Trophoblast cell (in vitro differentiated cells and primary cell): Measurements from ENCODE around the gene PNKP.

Source experiments
- DNase-seq, 2 donors: peaks; one replicate each; pipeline ENCODE4 v3.0.0-alpha.2; 2016
- H2AFZ ChIP-seq: 2 replicates; pipeline ENCODE4 v1.6.1; 2013; ENCODE audit warnings: low read length, moderate library complexity, mild to moderate bottlenecking; ENCODE audit not compliant: insufficient read depth, poor library complexity
- H2AK5ac ChIP-seq: 2 replicates; pipeline ENCODE4 v1.6.1; 2013; ENCODE audit warnings: mild to moderate bottlenecking, low read length
- H2BK120ac ChIP-seq: 2 replicates; pipeline ENCODE4 v1.6.1; 2013; ENCODE audit warnings: low read length, mild to moderate bottlenecking, moderate library complexity; ENCODE audit not compliant: insufficient read depth, poor library complexity
- H2BK12ac ChIP-seq: 2 replicates; pipeline ENCODE4 v1.6.1; 2013; ENCODE audit warnings: mild to moderate bottlenecking, low read length, moderate library complexity
- H2BK5ac ChIP-seq: 2 replicates; pipeline ENCODE4 v1.6.1; 2013; ENCODE audit warnings: low read length, low read depth, moderate library complexity, mild to moderate bottlenecking; ENCODE audit not compliant: poor library complexity
- H3K14ac ChIP-seq: 2 replicates; pipeline ENCODE4 v1.6.1; 2013; ENCODE audit warnings: mild to moderate bottlenecking, low read length
- H3K18ac ChIP-seq: 2 replicates; pipeline ENCODE4 v1.6.1; 2013; ENCODE audit warnings: mild to moderate bottlenecking, low read length
- H3K23ac ChIP-seq: 2 replicates; pipeline ENCODE4 v1.6.1; 2013; ENCODE audit warnings: low read length
- H3K27ac ChIP-seq: 2 replicates; pipeline ENCODE4 v1.5.1; 2013; ENCODE audit warnings: low read depth, mild to moderate bottlenecking, inconsistent platforms, low read length, moderate library complexity
- H3K27me3 ChIP-seq: 2 replicates; pipeline ENCODE4 v1.6.1; 2013; ENCODE audit warnings: inconsistent platforms, mild to moderate bottlenecking, low read length, moderate library complexity; ENCODE audit not compliant: insufficient read depth
- H3K36me3 ChIP-seq, 2 experiments: 1 replicate in 1 of 2; 2 replicates in 1 of 2; pipeline ENCODE4 v1.6.1; 2013; ENCODE audit warnings: low read length in 2 of 2, mild to moderate bottlenecking in 2 of 2, moderate library complexity in 1 of 2; ENCODE audit not compliant: insufficient read depth in 2 of 2, control insufficient read depth in 1 of 2
- H3K4ac ChIP-seq: 2 replicates; pipeline ENCODE4 v1.6.1; 2013; ENCODE audit warnings: low read depth, mild to moderate bottlenecking, low read length, moderate library complexity
- H3K4me1 ChIP-seq, 2 experiments: 1 replicate in 1 of 2; 2 replicates in 1 of 2; pipeline ENCODE4 v1.6.1; 2013; ENCODE audit warnings: low read length in 2 of 2, mild to moderate bottlenecking in 2 of 2, moderate library complexity in 1 of 2; ENCODE audit not compliant: insufficient read depth in 2 of 2, control insufficient read depth in 1 of 2
- H3K4me2 ChIP-seq: 2 replicates; pipeline ENCODE4 v1.6.1; 2013; ENCODE audit warnings: inconsistent platforms, mild to moderate bottlenecking, low read length, moderate library complexity
- H3K4me3 ChIP-seq: 2 replicates; pipeline ENCODE4 v1.5.1; 2013; ENCODE audit warnings: mild to moderate bottlenecking, low read depth, low read length, inconsistent platforms
- H3K79me1 ChIP-seq: one replicate; pipeline ENCODE4 v1.6.1; 2013; ENCODE audit warnings: low read length
- H3K79me2 ChIP-seq: 2 replicates; pipeline ENCODE4 v1.6.1; 2013; ENCODE audit warnings: low read length, mild to moderate bottlenecking; ENCODE audit not compliant: control insufficient read depth, insufficient read depth, poor library complexity
- H3K9ac ChIP-seq: 2 replicates; pipeline ENCODE4 v1.6.1; 2013; ENCODE audit warnings: mild to moderate bottlenecking, low read length
- H3K9me3 ChIP-seq: 2 replicates; pipeline ENCODE4 v1.6.1; 2013; ENCODE audit warnings: low read depth, mild to moderate bottlenecking, control low read depth, inconsistent platforms, low read length; ENCODE audit not compliant: insufficient read depth
- H4K12ac ChIP-seq: 2 replicates; pipeline ENCODE4 v1.6.1; 2013; ENCODE audit warnings: low read depth, mild to moderate bottlenecking, low read length, moderate library complexity
- H4K8ac ChIP-seq: 2 replicates; pipeline ENCODE4 v1.6.1; 2013; ENCODE audit warnings: low read depth, mild to moderate bottlenecking, low read length, moderate library complexity
- H4K91ac ChIP-seq: one replicate; pipeline ENCODE4 v1.6.1; 2013; ENCODE audit warnings: low read depth, mild to moderate bottlenecking, low read length, moderate library complexity
- WGBS: extraction: QIAGEN DNeasy Blood & Tissue Kit; methylation state at CpG from one replicate; pipeline ENCODE4 v1.1.7; 2013; ENCODE audit warnings: missing lambda C conversion rate; ENCODE audit not compliant: insufficient read length, insufficient coverage; ENCODE audit errors: extremely low coverage; 5-methylcytosine and 5-hydroxymethylcytosine counted together

Gene PNKP

DNA sequence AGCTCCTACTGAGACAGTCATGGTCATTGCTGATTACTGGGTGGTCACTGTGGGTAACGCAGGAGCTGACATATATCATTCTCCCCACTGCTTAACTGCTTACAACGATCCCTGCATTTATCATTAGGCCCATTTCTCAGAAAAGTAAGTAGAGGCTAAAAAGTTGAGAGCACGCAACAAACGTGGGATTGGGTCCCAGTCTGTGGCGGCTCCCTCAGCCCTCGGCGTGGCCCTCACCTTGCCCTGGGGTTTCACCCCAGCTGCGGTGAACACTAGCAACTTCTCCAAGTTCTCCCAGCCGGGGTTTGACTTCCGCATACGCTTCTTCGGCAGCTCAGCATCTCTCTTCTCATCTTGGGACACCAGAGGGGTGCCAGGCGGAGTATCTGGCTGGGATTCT is 2.5 kb downstream of the PNKP start:
- Histone ChIP-seq H3K14ac (no peak overlapping the region), H3K4me2 (no peak overlapping the region), H2BK120ac (no peak overlapping the region), H2AFZ (no peak overlapping the region), H3K79me2 (peaks cover 3% of the 10 kb centered on the region), H3K23ac (no peak overlapping the region), H2AK5ac (no peak overlapping the region), H3K9me3 (no peaks in the 10 kb centered on the region), H4K8ac (no peak overlapping the region), H2BK5ac (no peak overlapping the region), H3K79me1 (peaks cover 15% of the 10 kb centered on the region), H3K27ac (no peak overlapping the region), H3K4me3 (no peak overlapping the region), H3K18ac (peak overlapping the region; percentile 11), H3K27me3 (no peaks in the 10 kb centered on the region), H3K9ac (no peak overlapping the region), H4K12ac (no peak overlapping the region), H4K91ac (no peak overlapping the region), H2BK12ac (no peak overlapping the region), H3K4me1 (peaks cover 9 to 15% of the 10 kb centered on the region in 2 experiments), H3K36me3 (peaks cover 45 to 52% of the 10 kb centered on the region in 2 experiments), H3K4ac (peak overlapping the region; percentile 16)
- DNase-seq, result no peak
- no CpG with 5 or more reads among the region's 13 CpGs for WGBS

DNA sequence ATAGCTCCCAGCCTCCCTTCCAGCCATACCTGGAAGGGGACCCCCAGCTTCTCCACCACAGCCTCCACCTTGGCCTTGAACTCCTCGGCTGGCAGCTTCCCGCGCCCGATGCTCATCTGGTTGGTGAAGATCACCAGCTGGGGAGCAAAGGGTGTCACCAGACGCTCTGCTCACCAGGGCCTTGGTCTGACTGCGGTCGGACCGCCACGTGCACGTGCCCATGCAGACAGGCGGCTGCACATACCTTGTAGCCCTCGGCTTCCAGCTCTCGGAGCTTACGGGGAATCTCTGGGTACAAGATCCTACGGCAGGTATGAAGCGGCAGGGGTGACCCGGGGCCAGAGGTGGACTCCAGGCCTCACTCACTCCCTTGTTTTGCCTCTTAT is 3.4 kb downstream of the PNKP start:
- Histone ChIP-seq H3K4me3 (no peak overlapping the region), H3K27me3 (no peaks in the 10 kb centered on the region), H4K12ac (no peak overlapping the region), H4K91ac (no peak overlapping the region), H3K4me2 (no peak overlapping the region), H3K36me3 (peaks cover 52 to 58% of the 10 kb centered on the region in 2 experiments), H3K14ac (no peak overlapping the region), H3K9ac (no peak overlapping the region), H3K79me2 (peaks cover 1% of the 10 kb centered on the region), H4K8ac (no peak overlapping the region), H3K23ac (no peak overlapping the region), H2BK120ac (no peak overlapping the region), H2AFZ (no peak overlapping the region), H2AK5ac (no peak overlapping the region), H3K4ac (no peak overlapping the region), H3K18ac (no peak overlapping the region), H3K4me1 (peaks cover 6 to 19% of the 10 kb centered on the region in 2 experiments), H3K9me3 (no peaks in the 10 kb centered on the region), H3K79me1 (peaks cover 10% of the 10 kb centered on the region), H2BK12ac (no peak overlapping the region), H3K27ac (no peak overlapping the region), H2BK5ac (no peak overlapping the region)
- WGBS, result no CpG with 5 or more reads among the region's 17 CpGs
- DNase-seq, result no peak

DNA sequence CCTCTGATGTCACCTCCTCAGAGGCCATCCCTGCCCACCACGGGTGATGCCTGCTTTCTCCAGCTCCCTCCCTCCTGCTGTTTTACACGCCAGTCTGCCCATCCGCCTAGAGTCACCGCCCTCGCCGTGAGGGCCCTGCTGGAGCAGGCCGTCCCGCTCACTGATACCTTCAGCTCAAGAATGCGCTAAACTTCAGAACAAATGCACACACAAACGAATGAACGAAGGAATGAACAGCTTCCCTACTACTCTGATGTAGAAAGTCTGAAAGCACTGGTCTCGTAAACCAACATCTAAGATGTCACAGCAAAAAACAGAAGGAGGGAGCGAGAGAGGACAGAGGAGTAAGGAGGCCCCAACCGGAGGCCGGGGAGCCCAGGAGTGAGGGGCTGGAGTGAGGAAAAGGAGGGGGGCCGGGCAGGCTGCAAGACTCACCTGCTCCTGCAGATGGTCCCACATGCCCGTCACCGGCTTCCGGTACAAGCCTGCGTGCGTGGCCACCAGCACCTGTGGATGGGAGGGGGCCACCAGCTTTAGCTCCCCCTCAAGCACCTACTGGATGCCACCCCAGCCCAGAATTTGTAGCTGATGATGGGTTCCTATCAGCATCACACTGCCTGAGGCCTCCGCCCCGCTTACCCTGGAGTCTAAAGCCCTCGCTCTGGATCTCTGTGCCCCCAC is 4.0 kb downstream of the PNKP start:
- no peak overlapping the region for H4K12ac ChIP-seq
- no peak overlapping the region for H2BK5ac ChIP-seq
- H3K4ac ChIP-seq, result no peak overlapping the region
- no peak for DNase-seq
- no peak overlapping the region for H3K27ac ChIP-seq
- peaks cover 10% of the 10 kb centered on the region for H3K79me1 ChIP-seq
- no peak overlapping the region for H2BK12ac ChIP-seq
- no peak overlapping the region for H4K91ac ChIP-seq
- H4K8ac ChIP-seq, result no peak overlapping the region
- H3K36me3 ChIP-seq, result peaks cover 57 to 64% of the 10 kb centered on the region in 2 experiments
- no peak overlapping the region for H3K23ac ChIP-seq
- H2AK5ac ChIP-seq, result no peak overlapping the region
- WGBS, result no CpG with 5 or more reads among the region's 24 CpGs
- no peaks in the 10 kb centered on the region for H3K27me3 ChIP-seq
- no peaks in the 10 kb centered on the region for H3K9me3 ChIP-seq
- H3K4me3 ChIP-seq, result no peak overlapping the region
- peaks cover 6 to 19% of the 10 kb centered on the region in 2 experiments for H3K4me1 ChIP-seq
- H3K14ac ChIP-seq, result no peak overlapping the region
- H3K9ac ChIP-seq, result no peak overlapping the region
- H3K18ac ChIP-seq, result no peak overlapping the region
- peaks cover 1% of the 10 kb centered on the region for H3K79me2 ChIP-seq
- no peak overlapping the region for H2AFZ ChIP-seq
- no peak overlapping the region for H3K4me2 ChIP-seq
- H2BK120ac ChIP-seq, result no peak overlapping the region

DNA sequence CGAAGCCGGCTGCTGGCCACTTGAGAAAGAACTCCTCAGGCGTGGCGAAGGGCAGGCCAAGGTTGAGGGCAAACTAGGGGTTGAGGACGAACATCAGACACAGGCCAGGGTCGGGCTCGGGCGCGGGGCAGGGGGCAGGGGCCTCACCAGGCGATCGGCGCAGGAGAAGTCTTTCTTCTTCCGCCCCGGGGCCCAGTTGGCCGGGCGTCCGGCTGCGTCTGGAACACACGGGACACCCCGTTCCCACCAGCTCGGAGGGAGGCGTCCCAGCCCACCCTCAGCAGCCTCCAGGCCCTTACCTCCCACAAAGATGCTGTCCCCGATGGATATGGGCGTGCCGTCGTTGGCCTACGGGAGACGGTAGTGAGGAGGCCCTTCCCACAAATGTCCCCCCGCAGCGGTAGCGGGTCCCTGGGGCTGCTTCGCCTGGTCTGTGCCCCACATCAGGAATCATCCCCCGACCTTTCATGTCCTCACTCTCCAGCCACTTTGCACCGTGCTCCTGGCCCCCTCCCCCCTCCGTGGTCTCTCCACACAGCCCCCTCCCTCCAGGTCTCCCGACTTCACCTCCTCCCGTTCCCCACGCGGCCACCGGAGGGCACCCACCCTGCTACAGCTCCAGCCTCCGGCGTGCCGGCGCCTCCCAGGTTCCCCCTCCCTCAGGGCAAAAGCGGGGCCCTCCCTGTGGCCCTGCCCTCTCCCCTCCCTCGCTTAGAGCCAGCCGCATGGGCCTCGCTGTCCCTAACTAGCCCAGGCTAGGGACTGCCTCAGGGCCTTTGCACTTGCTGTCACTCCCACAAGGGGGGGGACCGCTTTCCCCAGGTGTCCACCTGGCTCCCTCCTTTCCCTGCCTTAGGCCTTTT is 4.8 kb downstream of the PNKP start:
- H3K23ac ChIP-seq, result no peak overlapping the region
- no CpG with 5 or more reads among the region's 49 CpGs for WGBS
- H2BK5ac ChIP-seq, result no peak overlapping the region
- no peak overlapping the region for H4K91ac ChIP-seq
- H3K27me3 ChIP-seq, result no peaks in the 10 kb centered on the region
- peaks cover 6 to 19% of the 10 kb centered on the region in 2 experiments for H3K4me1 ChIP-seq
- H4K12ac ChIP-seq, result no peak overlapping the region
- H3K14ac ChIP-seq, result no peak overlapping the region
- H3K36me3 ChIP-seq, result peaks cover 65 to 71% of the 10 kb centered on the region in 2 experiments
- H2AFZ ChIP-seq, result no peak overlapping the region
- no peak overlapping the region for H3K18ac ChIP-seq
- peaks cover 1% of the 10 kb centered on the region for H3K79me2 ChIP-seq
- H2BK12ac ChIP-seq, result no peak overlapping the region
- H3K4me2 ChIP-seq, result no peak overlapping the region
- H2BK120ac ChIP-seq, result no peak overlapping the region
- H3K9ac ChIP-seq, result no peak overlapping the region
- no peak overlapping the region for H3K27ac ChIP-seq
- H2AK5ac ChIP-seq, result no peak overlapping the region
- H3K9me3 ChIP-seq, result no peaks in the 10 kb centered on the region
- peaks cover 9% of the 10 kb centered on the region for H3K79me1 ChIP-seq
- H3K4me3 ChIP-seq, result no peak overlapping the region
- no peak for DNase-seq
- no peak overlapping the region for H3K4ac ChIP-seq
- no peak overlapping the region for H4K8ac ChIP-seq
